Mammary epithelial cell (primary cell): Measurements from ENCODE around the gene MAPK4.
"Not testable (repeated sequence)": the region's sequence is repeated elsewhere in the genome, so short reads cannot be mapped to it uniquely, and the experiment has no call there.

Experiments
- CTCF ChIP-seq, 2 donors: IDR thresholded peaks in 1 of 2; conservative IDR thresholded peaks in 1 of 2; 2 replicates each; pipeline ENCODE4 v1.5.1; 2011 to 2012; ENCODE audit warnings: inconsistent platforms in 2 of 2, low read length in 2 of 2, mild to moderate bottlenecking in 2 of 2, control low read depth in 1 of 2, low read depth in 1 of 2; ENCODE audit not compliant: insufficient read depth in 1 of 2; ENCODE audit errors: extremely low read depth in 1 of 2
- EZH2 ChIP-seq: IDR thresholded peaks from 2 replicates; pipeline ENCODE4 v1.6.1; 2012; ENCODE audit warnings: low read length, inconsistent platforms, borderline replicate concordance

GRCh38 chr18:50779021-50779420 is 219.1 kb downstream of the MAPK4 start:
- TF ChIP-seq EZH2; CTCF (conservative IDR thresholded peaks at IDR 0.05 in 1 of 2, IDR thresholded peaks at IDR 0.05 in 1 of 2; ENCODE audit: extremely low read depth in 1 of 2, insufficient read depth in 1 of 2, low read depth in 1 of 2, low read length in 2 of 2): not testable (repeated sequence)
